GM13976 (cell line): ENCODE data around the gene ABRAXAS1.
"Not testable (repeated sequence)": the region's sequence is repeated elsewhere in the genome, so short reads cannot be mapped to it uniquely, and the experiment has no call there.

Source experiments
- DNase-seq: peaks from one replicate; pipeline ENCODE4 v3.0.0; 2012; ENCODE audit warnings: low spot score
- CTCF ChIP-seq: IDR thresholded peaks from 2 replicates; pipeline ENCODE4 v1.5.1; 2012; ENCODE audit warnings: borderline replicate concordance, mild to moderate bottlenecking; ENCODE audit not compliant: insufficient read depth; ENCODE audit errors: extremely low read depth, missing control alignments, control extremely low read depth
- in situ Hi-C: fragments of 300-500 bp; cut with MboI; formaldehyde crosslinking; loops from one replicate; pipeline ENCODE4 v1.12.0; 2022; ENCODE audit warnings: low sequenced_read_pairs, mixed read lengths, inconsistent platforms; ENCODE audit not compliant: unreplicated experiment

ABRAXAS1 gene

GRCh38 chr4:83484500-83485461 lies at the start of gene ABRAXAS1:
Gene ABRAXAS1 (minus strand): TSS chr4:83485100. CDS start chr4:83485072, 28 bp downstream.
- in situ Hi-C loops = no loop called here
- no peak for TF ChIP-seq CTCF
- peak; percentile 99 for DNase-seq

- no peak for DNase-seq
- TF ChIP-seq CTCF = no peak
- in situ Hi-C loops = no loop called here
Observed at GRCh38 chr4:83527671-83528070, 42.8 kb upstream of the ABRAXAS1 start.

- in situ Hi-C loops = no loop called here
- no peak for DNase-seq
- no peak for TF ChIP-seq CTCF
Observed at GRCh38 chr4:83522239-83522638, 37.3 kb upstream of the ABRAXAS1 start.

- no peak for DNase-seq
Observed at GRCh38 chr4:83516042-83516772, 31.3 kb upstream of the ABRAXAS1 start.

GRCh38 chr4:83510442-83510841 lies 25.5 kb upstream of the ABRAXAS1 start:
- no peak for DNase-seq
- no peak for TF ChIP-seq CTCF
- in situ Hi-C loops = no loop called here

More at GRCh38 chr4:83516042-83516772, 31.3 kb upstream of the ABRAXAS1 start:
- TF ChIP-seq CTCF = no peak
- in situ Hi-C loops = no loop called here

GRCh38 chr4:83509156-83509585 lies 24.3 kb upstream of the ABRAXAS1 start:
- in situ Hi-C loops = not testable (repeated sequence)
- peak; percentile 55 for DNase-seq
- TF ChIP-seq CTCF = peak; percentile 57
